ENCODE data around the gene TM9SF3. TPM values are rescaled to one million over a fixed set of nuclear protein-coding genes. Genes with fewer than 3 reads are reported as not detected.

Gene TM9SF3
- total RNA-seq, 1 experiment from 2014 or later, result 71.0 TPM

GRCh38 chr10:96612055-96612830, 25.4 kb upstream of the TM9SF3 start:
- Histone ChIP-seq H3K9me3 (replicated peaks) (no peaks in the 10 kb centered on the region), H3K4me3 (no peak overlapping the region), H3K27me3 (no peaks in the 10 kb centered on the region), H3K4me1 (peaks cover 13% of the 10 kb centered on the region), H3K27ac (no peak overlapping the region), H3K36me3 (no peaks in the 10 kb centered on the region)
- DNase-seq, result no peak

- Histone ChIP-seq H3K4me1 (peaks cover 27% of the 10 kb centered on the region), H3K36me3 (no peaks in the 10 kb centered on the region), H3K27me3 (no peaks in the 10 kb centered on the region), H3K4me3 (no peak overlapping the region), H3K27ac (no peak overlapping the region), H3K9me3 (replicated peaks) (no peaks in the 10 kb centered on the region)
- DNase-seq, result no peak
These were observed 24.0 kb upstream of the TM9SF3 start for GRCh38 chr10:96610817-96611216.

DNA sequence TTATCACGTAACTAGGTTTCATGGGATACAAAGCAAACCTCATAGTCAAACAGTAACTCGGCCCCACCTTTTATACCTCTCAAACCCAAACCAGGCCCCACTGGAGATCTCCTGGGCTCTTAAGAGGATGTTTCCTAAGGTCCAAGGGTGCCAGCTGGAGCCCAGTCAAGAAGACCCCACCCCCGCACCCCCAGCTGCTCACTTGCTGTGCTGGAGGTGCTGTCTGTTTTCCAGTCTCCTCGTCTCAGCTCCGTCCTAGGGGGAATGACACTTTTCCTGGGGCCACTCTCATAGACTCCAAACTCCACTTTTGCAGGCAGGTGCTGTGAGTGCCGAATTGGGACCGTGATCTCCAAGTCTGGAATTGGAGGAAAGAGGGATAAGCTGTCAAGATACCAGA, 22.7 kb upstream of the TM9SF3 start:
- Histone ChIP-seq H3K9me3 (replicated peaks) (no peaks in the 10 kb centered on the region), H3K27me3 (no peaks in the 10 kb centered on the region), H3K4me1 (peaks cover 29% of the 10 kb centered on the region), H3K36me3 (no peaks in the 10 kb centered on the region), H3K27ac (no peak overlapping the region), H3K4me3 (no peak overlapping the region)
- DNase-seq, result no peak

- Histone ChIP-seq H3K9me3 (replicated peaks) (no peaks in the 10 kb centered on the region), H3K4me1 (peaks cover 29% of the 10 kb centered on the region), H3K4me3 (no peak overlapping the region), H3K36me3 (no peaks in the 10 kb centered on the region), H3K27ac (no peak overlapping the region), H3K27me3 (no peaks in the 10 kb centered on the region)
- DNase-seq, result no peak
These were observed 22.0 kb upstream of the TM9SF3 start for GRCh38 chr10:96608805-96609204.

- Histone ChIP-seq H3K36me3 (no peaks in the 10 kb centered on the region), H3K9me3 (replicated peaks) (no peaks in the 10 kb centered on the region), H3K27me3 (no peaks in the 10 kb centered on the region), H3K4me3 (no peak overlapping the region), H3K27ac (no peak overlapping the region), H3K4me1 (peaks cover 29% of the 10 kb centered on the region)
- no peak for DNase-seq
These were observed 21.4 kb upstream of the TM9SF3 start for GRCh38 chr10:96608262-96608661.

- Histone ChIP-seq H3K4me3 (no peak overlapping the region), H3K9me3 (replicated peaks) (no peaks in the 10 kb centered on the region), H3K27me3 (no peaks in the 10 kb centered on the region), H3K36me3 (no peaks in the 10 kb centered on the region), H3K27ac (peak overlapping the region; percentile 83), H3K4me1 (peaks cover 29% of the 10 kb centered on the region)
- peak in 1 of 2 experiments; percentile 34 for DNase-seq
These were observed 20.1 kb upstream of the TM9SF3 start for GRCh38 chr10:96606946-96607345.

- peak overlapping the region; percentile 83 for H3K27ac ChIP-seq
- H3K4me1 ChIP-seq, result peaks cover 29% of the 10 kb centered on the region
- no peaks in the 10 kb centered on the region for H3K27me3 ChIP-seq
- no peak overlapping the region for H3K4me3 ChIP-seq
- H3K36me3 ChIP-seq, result no peaks in the 10 kb centered on the region
- no peaks in the 10 kb centered on the region for H3K9me3 ChIP-seq (replicated peaks)
- peak; percentile 53 to 54 for DNase-seq
These were observed 19.4 kb upstream of the TM9SF3 start for GRCh38 chr10:96606216-96606615.

GRCh38 chr10:96600337-96600736, 13.5 kb upstream of the TM9SF3 start:
- H3K36me3 ChIP-seq, result no peaks in the 10 kb centered on the region
- H3K4me1 ChIP-seq, result peaks cover 13% of the 10 kb centered on the region; the same call in 1 of the 2 replicates
- no peaks in the 10 kb centered on the region for H3K9me3 ChIP-seq (replicated peaks)
- no peaks in the 10 kb centered on the region for H3K27me3 ChIP-seq
- H3K4me3 ChIP-seq, result no peak overlapping the region
- H3K27ac ChIP-seq, result no peak overlapping the region
- DNase-seq, result no peak

- no peaks in the 10 kb centered on the region; the same call in none of the 2 replicates for H3K36me3 ChIP-seq
- 0 out of 2 replicates have a peak, but pooled peaks cover 3% of the 10 kb centered on the region for H3K9me3 ChIP-seq (replicated peaks)
- no peak overlapping the region for H3K4me3 ChIP-seq
- DNase-seq, result no peak
- H3K4me1 ChIP-seq, result peaks cover 15% of the 10 kb centered on the region; the same call in 1 of the 2 replicates
- H3K27me3 ChIP-seq, result no peaks in the 10 kb centered on the region
- H3K27ac ChIP-seq, result no peak overlapping the region
These were observed 12.0 kb upstream of the TM9SF3 start for GRCh38 chr10:96598846-96599245.

- Histone ChIP-seq H3K9me3 (replicated peaks) (peaks cover 9% of the 10 kb centered on the region; the same call in 1 of the 2 replicates), H3K36me3 (no peaks in the 10 kb centered on the region; the same call in none of the 2 replicates), H3K27me3 (no peaks in the 10 kb centered on the region), H3K4me1 (peaks cover 15% of the 10 kb centered on the region; the same call in 1 of the 2 replicates), H3K27ac (no peak overlapping the region), H3K4me3 (no peak overlapping the region)
- no peak for DNase-seq
These were observed 9.9 kb upstream of the TM9SF3 start for GRCh38 chr10:96596422-96597407.

- Histone ChIP-seq H3K36me3 (no peaks in the 10 kb centered on the region; the same call in none of the 2 replicates), H3K4me1 (peaks cover 15% of the 10 kb centered on the region; the same call in 1 of the 2 replicates), H3K27ac (no peak overlapping the region), H3K27me3 (no peaks in the 10 kb centered on the region), H3K9me3 (replicated peaks) (peaks cover 9% of the 10 kb centered on the region; the same call in 1 of the 2 replicates), H3K4me3 (no peak overlapping the region)
- DNase-seq, result peak in 1 of 2 experiments; percentile 26
These were observed 8.9 kb upstream of the TM9SF3 start for GRCh38 chr10:96595741-96596140.

DNA sequence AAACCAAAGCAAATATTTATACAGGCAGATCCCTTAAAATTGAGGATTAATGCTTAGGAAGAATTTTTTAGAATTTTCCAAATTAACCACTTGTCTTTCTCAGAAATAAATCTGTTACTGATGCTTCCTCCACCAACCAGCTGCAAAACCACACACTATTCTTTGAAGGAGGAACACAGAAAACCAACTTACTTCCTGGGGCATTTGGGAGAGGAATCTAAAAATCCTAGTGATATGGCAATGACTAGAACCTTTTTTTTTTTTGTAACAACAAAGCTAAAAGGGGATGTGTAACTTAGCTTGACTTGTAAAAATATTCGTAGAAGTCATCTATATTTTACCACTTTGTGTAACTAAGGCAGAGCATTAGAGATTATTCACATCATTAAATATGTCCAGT, 5.1 kb upstream of the TM9SF3 start:
- no peak overlapping the region for H3K27ac ChIP-seq

GRCh38 chr10:96588616-96589419, 2.0 kb upstream of the TM9SF3 start:
- Histone ChIP-seq H3K27me3 (no peaks in the 10 kb centered on the region), H3K9me3 (replicated peaks) (peaks cover 6% of the 10 kb centered on the region; the same call in 1 of the 2 replicates), H3K27ac (no peak overlapping the region), H3K36me3 (no peaks in the 10 kb centered on the region; the same call in 1 of the 2 replicates), H3K4me1 (0 out of 2 replicates have a peak, but pooled peaks cover 4% of the 10 kb centered on the region), H3K4me3 (no peak overlapping the region)
- no peak for DNase-seq

More for the DNA sequence above, 5.1 kb upstream of the TM9SF3 start:
- Histone ChIP-seq H3K4me3 (no peak overlapping the region), H3K4me1 (peaks cover 15% of the 10 kb centered on the region; the same call in 1 of the 2 replicates), H3K27me3 (no peaks in the 10 kb centered on the region), H3K9me3 (replicated peaks) (peaks cover 9% of the 10 kb centered on the region; the same call in 1 of the 2 replicates), H3K36me3 (no peaks in the 10 kb centered on the region; the same call in none of the 2 replicates)
- no peak for DNase-seq

GRCh38 chr10:96588060-96588554, 1.3 kb upstream of the TM9SF3 start:
- DNase-seq, result no peak
- Histone ChIP-seq H3K9me3 (replicated peaks) (0 out of 2 replicates have a peak, but pooled peaks cover under 1% of the 10 kb centered on the region), H3K27ac (peak overlapping the region; percentile 88), H3K36me3 (no peaks in the 10 kb centered on the region), H3K4me3 (peak overlapping the region; percentile 93), H3K27me3 (no peaks in the 10 kb centered on the region), H3K4me1 (0 out of 2 replicates have a peak, but pooled peaks cover 4% of the 10 kb centered on the region)
